Activated B cell treated with CpG ODN at 0.5 μM for 24 hours (primary cell): Measurements from ENCODE around the gene SH3BP5. TPM values are rescaled to one million over a fixed set of nuclear protein-coding genes. Genes with fewer than 3 reads are reported as not detected.
A peak's percentile ranks its signal among the peaks of the same experiment; 100 is the strongest.

Experiments used
- ATAC-seq: fragments of 200-7000 bp; cut with Tn5 transposase; one replicate; pipeline ENCODE4 v1.10.0; 2021; ENCODE audit warnings: low read depth, mild to moderate bottlenecking, moderate library complexity
- CTCF ChIA-PET: fragments of 350-600 bp; sonication (Branson Sonifier 250); formaldehyde crosslinking; loops from one replicate; lab custom pipeline; 2021; ENCODE audit warnings: antibody characterized with exemption; lab: Charles Lee
- POLR2A ChIA-PET: fragments of 350-600 bp; sonication (Branson Sonifier 250); formaldehyde crosslinking; loops from one replicate; lab custom pipeline; 2021; ENCODE audit warnings: antibody characterized with exemption; lab: Charles Lee
- DNase-seq: peaks from one replicate; pipeline ENCODE4 v3.0.0; 2022
- H3K27ac Mint-ChIP-seq: one replicate; pipeline ENCODE4 v1.8.0; 2020; ENCODE audit warnings: mixed read lengths
- H3K27me3 Mint-ChIP-seq: one replicate; pipeline ENCODE4 v1.8.0; 2021; ENCODE audit warnings: mixed read lengths
- H3K36me3 Mint-ChIP-seq: one replicate; pipeline ENCODE4 v1.8.0; 2021; ENCODE audit warnings: low read depth, mixed read lengths
- H3K4me1 Mint-ChIP-seq: one replicate; pipeline ENCODE4 v1.8.0; 2021; ENCODE audit warnings: mixed read lengths
- H3K4me3 Mint-ChIP-seq: one replicate; pipeline ENCODE4 v1.8.0; 2020; ENCODE audit warnings: mild to moderate bottlenecking, mixed read lengths
- H3K9me3 Mint-ChIP-seq: one replicate; pipeline ENCODE4 v1.8.0; 2020; ENCODE audit warnings: mixed read lengths
- CTCF ChIP-seq: fragments of 200-600 bp; IDR thresholded peaks from one replicate; pipeline ENCODE4 v1.8.0; 2022; ENCODE audit warnings: antibody characterized with exemption, mild to moderate bottlenecking
- intact Hi-C: fragments of 100-400 bp; cut with micrococcal nuclease; formaldehyde crosslinking; loops from one replicate; pipeline ENCODE4 v1.15.1; 2024
- total RNA-seq: library from RNA; stranded (reverse); gene quantifications from 2 replicates; pipeline ENCODE4 v1.2.3, GENCODE V29; 2022

Gene SH3BP5
- total RNA-seq, 1 donor from 2014 or later, result 66.0 TPM

GRCh38 chr3:15327941-15328340 lies 4.4 kb downstream of the SH3BP5 start:
- Mint-ChIP-seq H3K4me3 (peak overlapping the region; percentile 60), H3K36me3 (peaks cover 75% of the 10 kb centered on the region), H3K9me3 (no peaks in the 10 kb centered on the region), H3K4me1 (peaks cover 90% of the 10 kb centered on the region), H3K27ac (peak overlapping the region; percentile 80), H3K27me3 (no peaks in the 10 kb centered on the region)
- ChIA-PET POLR2A (interaction anchor here (0.6 to 8.4 kb wide), 12 partner anchors 8 to 59 kb away, joined by 3 to 118 read pairs (median 5); no protein-coding TSS in a partner anchor), CTCF (interaction anchor here (1.0 to 11.0 kb wide), 3 partner anchors 10 to 60 kb away, joined by 3 to 141 read pairs (median 6); no protein-coding TSS in a partner anchor)
- intact Hi-C loops, result loop anchor here (1.0 kb wide), 2 partner anchors 9 to 14 kb away; no protein-coding TSS in a partner anchor
- ATAC-seq (peak; percentile 32), DNase-seq (peak; percentile 36)
- no peak for TF ChIP-seq CTCF

- CTCF ChIA-PET, result interaction anchor here (11.0 kb wide), 1 partner anchor 59 kb away, joined by 141 read pairs; no protein-coding TSS in a partner anchor
- Mint-ChIP-seq H3K9me3 (no peaks in the 10 kb centered on the region), H3K36me3 (peaks cover 72% of the 10 kb centered on the region), H3K4me3 (peak overlapping the region; percentile 38), H3K27ac (peak overlapping the region; percentile 69), H3K27me3 (no peaks in the 10 kb centered on the region), H3K4me1 (peaks cover 92% of the 10 kb centered on the region)
- POLR2A ChIA-PET, result interaction anchor here (1.0 to 8.4 kb wide), 2 partner anchors 9 to 56 kb away, joined by 7 to 118 read pairs; no protein-coding TSS in a partner anchor
- DNase-seq (no peak), ATAC-seq (no peak)
- no peak for TF ChIP-seq CTCF
- intact Hi-C loops, result no loop called here
These were observed 5.7 kb downstream of the SH3BP5 start for GRCh38 chr3:15326673-15327072.

GRCh38 chr3:15326037-15326436 lies 6.3 kb downstream of the SH3BP5 start:
- TF ChIP-seq CTCF, result no peak
- no peaks in the 10 kb centered on the region for H3K9me3 Mint-ChIP-seq
- no peak for ATAC-seq
- no peak overlapping the region for H3K4me3 Mint-ChIP-seq
- H3K36me3 Mint-ChIP-seq, result peaks cover 75% of the 10 kb centered on the region
- no peaks in the 10 kb centered on the region for H3K27me3 Mint-ChIP-seq
- POLR2A ChIA-PET, result interaction anchor here (0.8 to 1.8 kb wide), 3 partner anchors 8 to 36 kb away, joined by 3 to 7 read pairs (median 6); no protein-coding TSS in a partner anchor
- intact Hi-C loops, result no loop called here
- peaks cover 93% of the 10 kb centered on the region for H3K4me1 Mint-ChIP-seq
- H3K27ac Mint-ChIP-seq, result peak overlapping the region; percentile 69
- CTCF ChIA-PET, result interaction anchor here (1.0 to 11.0 kb wide), 2 partner anchors 58 to 120 kb away, joined by 3 to 141 read pairs; partner anchors contain the start of gene CAPN7
- DNase-seq, result no peak

- no peak for ATAC-seq
- H3K27ac Mint-ChIP-seq, result peak overlapping the region; percentile 69
- H3K4me3 Mint-ChIP-seq, result no peak overlapping the region
- DNase-seq, result no peak
- intact Hi-C loops, result no loop called here
- ChIA-PET CTCF (interaction anchor here (1.0 to 11.0 kb wide), 2 partner anchors 58 to 119 kb away, joined by 3 to 141 read pairs; partner anchors contain the start of gene CAPN7), POLR2A (interaction anchor here (1.8 kb wide), 1 partner anchor 36 kb away, joined by 6 read pairs; no protein-coding TSS in a partner anchor)
- H3K36me3 Mint-ChIP-seq, result peaks cover 79% of the 10 kb centered on the region
- no peaks in the 10 kb centered on the region for H3K27me3 Mint-ChIP-seq
- no peak for TF ChIP-seq CTCF
- H3K4me1 Mint-ChIP-seq, result peaks cover 92% of the 10 kb centered on the region
- no peaks in the 10 kb centered on the region for H3K9me3 Mint-ChIP-seq
These were observed 7.2 kb downstream of the SH3BP5 start for GRCh38 chr3:15325228-15325627.

GRCh38 chr3:15324379-15324808 lies 8.0 kb downstream of the SH3BP5 start:
- H3K36me3 Mint-ChIP-seq, result peaks cover 73% of the 10 kb centered on the region
- H3K4me1 Mint-ChIP-seq, result peaks cover 92% of the 10 kb centered on the region
- ATAC-seq, result no peak
- no peak for TF ChIP-seq CTCF
- no peak for DNase-seq
- no peaks in the 10 kb centered on the region for H3K9me3 Mint-ChIP-seq
- intact Hi-C loops, result no loop called here
- CTCF ChIA-PET, result interaction anchor here (1.3 to 1.5 kb wide), 2 partner anchors 8 to 57 kb away, joined by 5 to 7 read pairs; partner anchors contain the start of gene SH3BP5
- H3K4me3 Mint-ChIP-seq, result no peak overlapping the region
- H3K27ac Mint-ChIP-seq, result peak overlapping the region; percentile 50
- POLR2A ChIA-PET, result interaction anchor here (0.6 to 1.8 kb wide), 8 partner anchors 8 to 55 kb away, joined by 3 to 6 read pairs (median 4); partner anchors contain the start of gene SH3BP5
- no peaks in the 10 kb centered on the region for H3K27me3 Mint-ChIP-seq
